Stimulated activated CD4-positive, alpha-beta T cell treated with anti-CD3 and anti-CD28 coated beads, Interleukin-2, amount 100 ng/mL, for 4 hours (primary cell): ENCODE results near the gene USP7.

ENCODE experiments used
- DNase-seq: peaks from one replicate; pipeline ENCODE4 v3.0.0-alpha.2; 2020; ENCODE audit warnings: low read depth

The USP7 gene

GRCh38 chr16:8861563-8862308 is 102.0 kb downstream of the USP7 start:
- no peak for DNase-seq

GRCh38 chr16:8859913-8860881 is 103.5 kb downstream of the USP7 start:
- no peak for DNase-seq

GRCh38 chr16:8858994-8859912 is 104.5 kb downstream of the USP7 start:
- DNase-seq, result no peak

- no peak for DNase-seq
Measured at GRCh38 chr16:8855972-8856371, 107.7 kb downstream of the USP7 start.

- no peak for DNase-seq
Measured at GRCh38 chr16:8855051-8855786, 108.5 kb downstream of the USP7 start.

- no peak for DNase-seq
Measured at GRCh38 chr16:8854298-8854948, 109.3 kb downstream of the USP7 start.

GRCh38 chr16:8853611-8854010 is 110.1 kb downstream of the USP7 start:
- no peak for DNase-seq

- no peak for DNase-seq
Measured at GRCh38 chr16:8853150-8853549, 110.6 kb downstream of the USP7 start.

- no peak for DNase-seq
Measured at GRCh38 chr16:8852534-8852933, 111.2 kb downstream of the USP7 start.

GRCh38 chr16:8851761-8852403 is 111.8 kb downstream of the USP7 start:
- DNase-seq, result no peak

GRCh38 chr16:8850279-8850885 is 113.3 kb downstream of the USP7 start:
- DNase-seq, result no peak

GRCh38 chr16:8849411-8850011 is 114.2 kb downstream of the USP7 start:
- no peak for DNase-seq

GRCh38 chr16:8848939-8849391 is 114.7 kb downstream of the USP7 start:
- no peak for DNase-seq

- DNase-seq, result no peak
Measured at GRCh38 chr16:8848231-8848938, 115.3 kb downstream of the USP7 start.

- no peak for DNase-seq
Measured at GRCh38 chr16:8847623-8848022, 116.1 kb downstream of the USP7 start.

GRCh38 chr16:8847145-8847544 is 116.6 kb downstream of the USP7 start:
- DNase-seq, result no peak

- DNase-seq, result no peak
Measured at GRCh38 chr16:8846401-8846932, 117.2 kb downstream of the USP7 start.

- DNase-seq, result no peak
Measured at GRCh38 chr16:8845699-8846298, 117.9 kb downstream of the USP7 start.
